GM12891 (cell line): ENCODE data around the gene APC2.
"Not testable (repeated sequence)": the region's sequence is repeated elsewhere in the genome, so short reads cannot be mapped to it uniquely, and the experiment has no call there.

Experiments
- DNase-seq: peaks from one replicate; pipeline ENCODE4 v3.0.0; 2011; ENCODE audit warnings: low spot score; ENCODE audit not compliant: insufficient read length
- FAIRE-seq: peaks from 2 replicates; lab custom pipeline; 2011; peaks lifted over from hg19 to GRCh38; lab: Jason Lieb, UNC
- PAX5 ChIP-seq: IDR thresholded peaks from 2 replicates; pipeline ENCODE4 v1.6.1; 2011; ENCODE audit warnings: low read length, moderate library complexity, mild to moderate bottlenecking; ENCODE audit not compliant: insufficient read depth, severe bottlenecking
- POLR2A ChIP-seq: IDR thresholded peaks from 2 replicates; pipeline ENCODE4 v1.6.1; 2011; ENCODE audit warnings: low read depth, low read length, control low read depth
- POLR2AphosphoS5 ChIP-seq: IDR thresholded peaks from 2 replicates; pipeline ENCODE4 v1.6.1; 2011; ENCODE audit warnings: low read depth, low read length, control low read depth
- POU2F2 ChIP-seq: IDR thresholded peaks from 2 replicates; pipeline ENCODE4 v1.6.1; 2011; ENCODE audit warnings: low read depth, mild to moderate bottlenecking, control low read depth, low read length, moderate library complexity
- SPI1 ChIP-seq: IDR thresholded peaks from 2 replicates; pipeline ENCODE4 v1.6.1; 2011; ENCODE audit warnings: low read depth, low read length, control low read depth
- TAF1 ChIP-seq: IDR thresholded peaks from 2 replicates; pipeline ENCODE4 v1.6.1; 2011; ENCODE audit warnings: low read depth, low read length, control low read depth

The APC2 gene

GRCh38 chr19:1412995-1413800 is 36.7 kb upstream of the APC2 start:
- DNase-seq, result no peak
- no peak for FAIRE-seq
- no peak for TF ChIP-seq POLR2AphosphoS5
- TF ChIP-seq TAF1, result no peak
- no peak for TF ChIP-seq POLR2A
- TF ChIP-seq POU2F2, result no peak
- no peak for TF ChIP-seq PAX5
- TF ChIP-seq SPI1, result no peak

GRCh38 chr19:1416014-1416841 is 33.7 kb upstream of the APC2 start:
- DNase-seq (no peak), FAIRE-seq (no peak)
- TF ChIP-seq PAX5 (no peak), POLR2AphosphoS5 (0 out of 2 replicates have a peak, but pooled peaks have one; percentile 1)

- no peak for FAIRE-seq
- no peak for TF ChIP-seq SPI1
- peak; percentile 54; the same call in 1 of the 2 replicates for TF ChIP-seq POLR2AphosphoS5
- no peak for TF ChIP-seq PAX5
- 0 out of 2 replicates have a peak, but pooled peaks have one; percentile 27 for TF ChIP-seq POU2F2
- DNase-seq, result no peak
Measured at GRCh38 chr19:1417145-1417544, 32.8 kb upstream of the APC2 start.

- DNase-seq, result no peak
- no peak for FAIRE-seq
- TF ChIP-seq POU2F2 (no peak), POLR2A (no peak), TAF1 (no peak), SPI1 (no peak), PAX5 (no peak), POLR2AphosphoS5 (0 out of 2 replicates have a peak, but pooled peaks have one; percentile 5)
Measured at GRCh38 chr19:1417681-1418495, 32.0 kb upstream of the APC2 start.

DNA sequence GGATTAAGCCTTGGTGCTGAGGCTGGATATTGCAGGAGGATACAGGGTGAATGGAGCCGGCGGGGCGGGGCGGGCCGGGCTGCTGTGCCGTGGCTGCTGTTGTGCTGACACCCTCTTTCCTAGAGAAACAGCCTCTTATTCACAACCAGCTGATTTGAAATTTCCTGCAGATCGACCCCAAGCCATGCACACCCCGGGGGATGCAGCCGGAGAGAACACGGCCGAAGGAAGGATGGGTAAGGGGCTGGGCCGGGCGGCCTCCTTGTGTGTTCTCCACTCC is 31.5 kb upstream of the APC2 start:
- DNase-seq (no peak), FAIRE-seq (no peak)
- TF ChIP-seq PAX5 (no peak), POLR2AphosphoS5 (no peak), POLR2A (no peak)

DNA sequence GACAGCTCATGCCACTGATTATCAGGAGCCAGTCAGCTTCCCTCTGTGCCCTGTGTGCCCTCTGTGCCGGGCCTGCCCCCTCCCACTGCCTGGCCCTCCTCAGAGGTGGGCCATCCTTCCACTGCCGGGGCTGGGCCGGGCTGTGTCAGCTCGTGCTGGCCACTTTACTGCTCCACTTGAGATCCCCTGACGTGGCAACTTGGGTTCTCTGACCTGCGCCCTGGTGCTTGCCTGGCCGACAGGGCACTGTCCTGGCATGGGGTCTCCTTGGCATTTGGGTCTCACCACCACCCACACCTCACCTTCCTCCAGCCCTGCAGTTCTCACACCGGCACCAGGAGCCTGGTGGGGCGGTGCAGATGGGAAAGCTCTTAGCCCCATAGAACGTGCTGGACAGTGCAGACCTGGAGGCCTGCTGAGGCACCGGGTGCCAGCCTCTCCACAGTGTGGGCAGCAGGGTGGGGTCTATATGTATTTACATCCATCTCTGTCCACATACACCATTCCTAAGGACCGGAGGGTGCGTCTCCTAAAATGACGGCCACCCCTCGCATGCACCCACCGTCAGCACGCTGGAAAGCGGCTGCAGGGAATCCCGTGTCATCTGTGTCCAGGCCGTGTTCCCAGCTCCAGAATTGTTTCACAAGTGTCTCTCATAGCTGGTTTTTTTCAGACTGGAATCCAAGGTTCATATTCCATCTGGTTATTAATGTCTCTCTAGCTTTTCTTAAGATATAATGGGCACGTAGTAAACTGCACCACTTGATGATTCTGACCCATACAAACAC is 30.8 kb upstream of the APC2 start:
- no peak for FAIRE-seq
- no peak for DNase-seq

GRCh38 chr19:1420085-1420484 is 29.8 kb upstream of the APC2 start:
- not testable (repeated sequence) for DNase-seq

More for the DNA sequence above, 30.8 kb upstream of the APC2 start:
- no peak for TF ChIP-seq POLR2AphosphoS5

GRCh38 chr19:1420590-1420989 is 29.3 kb upstream of the APC2 start:
- FAIRE-seq, result no peak
- TF ChIP-seq POLR2A (no peak), TAF1 (no peak), POLR2AphosphoS5 (no peak), SPI1 (no peak), PAX5 (no peak), POU2F2 (no peak)
- no peak for DNase-seq

More at GRCh38 chr19:1420085-1420484, 29.8 kb upstream of the APC2 start:
- FAIRE-seq, result not testable (repeated sequence)

DNA sequence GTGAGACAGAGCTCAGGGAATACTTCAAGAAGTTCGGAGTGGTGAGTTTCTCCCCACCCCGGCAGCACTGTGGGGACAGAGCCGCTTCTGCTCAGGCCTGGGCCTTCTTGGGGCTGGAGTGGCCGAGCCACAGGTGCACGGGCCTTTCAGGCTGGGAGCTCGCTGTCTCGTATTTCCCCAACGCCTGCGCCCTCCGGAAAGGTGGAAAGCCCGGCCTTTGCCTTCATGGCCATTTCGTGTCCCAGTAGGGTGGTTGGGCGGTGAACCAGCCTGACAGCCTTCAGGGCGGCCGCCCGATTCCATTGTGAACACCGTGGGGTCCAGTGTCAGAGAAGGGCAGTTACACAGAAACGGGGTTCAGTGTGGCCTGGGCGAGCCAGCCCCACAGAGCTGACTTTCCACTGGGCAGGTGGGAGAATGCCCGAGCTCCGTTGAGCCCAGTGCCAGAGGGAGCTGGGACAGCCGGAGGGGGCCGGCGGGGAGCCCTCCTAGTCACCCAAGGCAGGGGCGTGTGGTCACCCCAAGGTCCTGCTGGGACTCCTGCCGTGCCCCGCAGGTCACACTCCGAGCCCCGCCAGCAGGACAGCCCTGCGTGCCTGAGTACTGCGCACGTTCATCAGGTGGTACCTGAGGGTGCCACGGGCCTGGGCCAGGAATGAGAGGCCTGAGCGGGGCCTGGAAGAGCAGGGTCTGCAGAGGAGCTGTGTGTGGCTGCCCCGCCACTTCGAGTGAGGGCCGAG is 28.5 kb upstream of the APC2 start:
- no peak for TF ChIP-seq TAF1
- no peak for TF ChIP-seq POU2F2
- 0 out of 2 replicates have a peak, but pooled peaks have one; percentile 11 for TF ChIP-seq POLR2A
- no peak for TF ChIP-seq POLR2AphosphoS5
- no peak for FAIRE-seq
- no peak for DNase-seq
